ENCODE data around the gene CDIPT.
"Not testable (repeated sequence)": the region's sequence is repeated elsewhere in the genome, so short reads cannot be mapped to it uniquely, and the experiment has no call there.

Gene CDIPT

DNA sequence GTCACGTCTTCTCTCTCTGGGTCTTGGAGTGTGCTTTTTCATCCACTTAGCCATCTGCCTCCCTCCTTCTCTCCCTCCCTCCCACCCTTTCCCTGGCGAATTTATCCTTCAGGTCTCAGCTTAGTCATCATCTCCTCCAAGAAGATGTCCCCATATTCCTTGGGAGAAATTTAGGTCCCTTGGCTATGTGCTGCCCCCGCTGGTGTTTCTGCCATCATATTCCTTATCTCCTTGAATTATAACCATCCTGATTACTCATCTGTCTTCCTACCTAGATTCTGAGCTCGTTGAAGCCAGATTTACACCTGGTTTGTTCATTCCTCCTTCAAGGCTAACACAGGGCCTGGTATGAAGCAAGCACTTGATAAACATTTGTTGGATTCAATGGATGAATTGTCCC lies 31.3 kb upstream of the CDIPT start:
- no peak for DNase-seq

DNA sequence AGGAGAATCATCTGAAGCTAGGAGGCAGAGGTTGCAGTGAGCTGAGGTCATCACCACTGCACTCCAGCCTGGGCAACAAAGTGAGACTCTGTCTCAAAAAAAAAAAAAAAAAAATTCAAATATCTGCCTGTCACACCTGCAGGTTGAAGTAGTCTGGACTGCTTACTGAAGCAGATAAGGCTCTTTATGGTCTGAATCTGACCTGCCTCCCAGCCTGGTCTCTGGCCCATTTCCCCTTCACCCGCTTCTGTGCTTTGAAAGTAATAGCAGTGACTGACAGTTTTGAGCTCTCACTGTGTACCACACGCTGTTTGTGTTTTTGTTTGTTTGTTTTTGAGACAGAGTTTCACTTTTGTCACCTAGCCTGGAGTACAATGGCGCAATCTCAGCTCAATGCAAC lies 30.5 kb upstream of the CDIPT start:
- no peak for DNase-seq

DNA sequence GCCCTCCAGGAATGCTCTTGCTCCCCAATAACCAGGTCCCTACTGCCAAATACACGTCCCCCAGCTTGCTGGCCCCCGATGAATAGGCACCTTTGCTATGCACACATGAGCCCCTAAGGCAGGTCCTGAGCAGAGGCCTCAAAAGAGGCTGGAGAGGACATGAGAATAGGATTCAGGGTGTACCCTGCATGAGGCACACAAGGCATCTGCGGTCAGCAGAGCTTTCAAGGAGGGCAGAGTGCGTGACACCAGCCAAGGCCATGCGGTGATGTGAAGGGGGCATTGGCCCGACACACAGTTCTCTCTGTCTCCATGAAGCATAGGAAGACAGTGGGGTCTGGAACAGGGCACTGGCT lies 29.4 kb upstream of the CDIPT start:
- DNase-seq, result no peak

DNA sequence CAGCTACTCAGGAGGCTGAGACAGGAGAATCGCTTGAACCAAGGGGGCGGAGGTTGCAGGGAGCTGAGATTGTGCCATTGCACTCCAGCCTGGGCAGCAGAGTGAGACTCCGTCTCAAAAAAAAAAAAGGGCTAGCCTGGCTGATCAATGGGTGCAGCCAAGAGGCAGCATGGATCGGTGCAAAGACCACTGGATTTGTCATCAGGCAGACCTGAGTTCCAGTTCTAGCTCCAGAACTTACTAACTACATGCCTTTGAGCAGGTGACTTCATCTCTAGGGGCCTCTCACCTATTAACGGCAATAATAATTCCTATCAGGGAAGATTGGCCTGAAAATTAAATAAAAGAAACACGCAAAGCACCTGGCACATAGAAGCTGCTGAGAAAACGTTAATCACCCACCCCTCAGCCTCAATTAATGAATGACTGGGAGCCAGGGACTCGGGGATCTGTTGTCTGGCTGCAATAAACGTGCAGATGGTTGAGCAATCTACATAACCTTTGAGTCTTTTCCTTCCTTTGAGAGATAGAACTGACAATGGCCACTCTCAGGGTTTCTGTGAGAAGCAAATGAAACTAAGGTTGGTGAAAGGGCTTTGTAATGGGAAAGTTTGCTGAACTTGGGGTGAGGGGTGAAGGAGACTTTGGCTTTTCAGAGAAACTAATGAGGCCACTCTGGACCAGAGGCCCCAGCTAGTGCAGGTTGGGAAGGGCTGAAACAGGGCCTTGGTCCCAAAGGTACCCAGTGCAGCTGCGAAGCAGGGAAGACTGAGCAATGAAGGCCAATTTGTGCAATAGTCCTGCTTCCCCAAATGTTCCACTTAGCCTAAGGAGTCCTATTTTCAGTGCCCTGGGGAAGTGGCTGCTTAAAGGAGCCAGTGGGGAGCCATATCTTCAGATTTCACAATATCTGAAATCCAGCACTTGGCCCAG lies 28.8 kb upstream of the CDIPT start:
- peak; percentile 70 for DNase-seq

DNA sequence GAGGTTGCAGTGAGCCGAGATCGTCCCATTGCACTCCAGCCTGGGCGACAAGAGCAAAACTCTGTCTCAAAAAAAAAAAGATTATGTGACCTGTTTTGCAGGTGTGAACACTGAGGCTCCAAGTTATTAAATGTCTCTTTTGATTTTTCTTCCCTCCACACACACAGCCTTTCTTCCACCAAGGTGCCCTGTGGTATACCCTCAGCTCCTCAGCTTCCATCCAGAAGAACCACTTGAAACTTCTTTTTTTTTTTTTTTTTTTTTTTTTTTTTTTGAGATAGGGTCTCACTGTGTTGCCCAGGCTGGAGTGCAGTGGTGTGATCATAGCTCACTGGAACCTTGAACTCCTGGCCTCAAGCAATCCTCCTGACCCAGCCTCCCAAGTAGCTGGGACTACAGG lies 26.3 kb upstream of the CDIPT start:
- DNase-seq, result not testable (repeated sequence)

DNA sequence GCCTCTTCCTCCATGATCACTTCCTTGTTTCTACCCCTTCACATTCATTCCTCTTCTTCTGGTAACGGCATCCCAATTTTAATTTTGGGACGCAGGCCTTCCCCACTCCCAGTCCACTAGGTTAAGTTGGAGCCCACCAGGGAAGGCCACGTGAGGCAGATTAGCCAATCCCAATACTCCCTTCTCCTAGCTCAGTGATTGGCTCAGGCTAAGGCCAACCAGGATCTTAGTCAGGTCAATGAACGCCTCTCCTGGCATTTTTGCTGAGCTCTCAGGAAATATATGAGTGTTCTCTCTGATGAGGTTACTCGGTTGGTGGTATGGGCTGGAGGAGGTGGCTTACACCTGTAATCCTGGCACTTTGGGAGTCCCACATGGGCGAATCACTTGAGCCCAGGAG lies 21.0 kb upstream of the CDIPT start:
- DNase-seq, result no peak

DNA sequence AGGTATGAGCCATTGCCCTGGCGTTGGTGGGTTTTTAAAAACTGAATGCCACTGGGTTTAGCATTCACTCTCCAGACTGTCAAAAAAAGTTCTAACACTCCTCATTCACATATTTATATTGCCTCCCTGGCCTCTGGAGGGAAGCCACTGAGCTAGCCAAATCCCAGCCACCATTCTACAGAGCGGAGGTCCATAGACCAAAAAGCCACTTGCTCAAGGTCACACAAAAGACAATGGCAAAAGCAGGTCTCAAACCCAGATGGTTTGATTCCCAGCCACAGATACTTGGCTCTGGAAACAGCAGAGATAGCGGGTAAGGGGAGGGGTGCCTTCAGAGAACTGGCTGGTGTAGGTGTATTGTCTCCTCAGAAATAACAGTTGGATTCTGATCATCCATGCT lies 18.0 kb upstream of the CDIPT start:
- DNase-seq, result no peak

DNA sequence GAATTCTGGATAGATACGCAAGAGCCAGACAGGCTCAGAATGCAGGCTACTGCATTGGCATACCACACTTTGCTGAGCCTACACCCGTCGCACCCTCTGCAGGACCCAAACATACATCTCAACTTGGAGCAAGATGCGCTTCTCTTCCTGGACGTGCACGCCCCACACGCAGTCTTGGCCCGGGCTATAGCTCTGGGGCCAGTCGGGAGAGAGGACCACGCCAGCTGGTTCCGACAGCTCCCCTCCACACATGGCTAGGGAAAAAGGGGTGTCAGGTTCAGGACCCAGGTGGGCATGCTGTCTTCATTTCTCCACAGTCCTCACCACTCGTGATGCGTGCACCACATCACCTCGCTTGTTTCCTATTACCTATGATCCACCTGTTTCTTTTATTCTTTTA lies 15.1 kb upstream of the CDIPT start:
- no peak for DNase-seq

DNA sequence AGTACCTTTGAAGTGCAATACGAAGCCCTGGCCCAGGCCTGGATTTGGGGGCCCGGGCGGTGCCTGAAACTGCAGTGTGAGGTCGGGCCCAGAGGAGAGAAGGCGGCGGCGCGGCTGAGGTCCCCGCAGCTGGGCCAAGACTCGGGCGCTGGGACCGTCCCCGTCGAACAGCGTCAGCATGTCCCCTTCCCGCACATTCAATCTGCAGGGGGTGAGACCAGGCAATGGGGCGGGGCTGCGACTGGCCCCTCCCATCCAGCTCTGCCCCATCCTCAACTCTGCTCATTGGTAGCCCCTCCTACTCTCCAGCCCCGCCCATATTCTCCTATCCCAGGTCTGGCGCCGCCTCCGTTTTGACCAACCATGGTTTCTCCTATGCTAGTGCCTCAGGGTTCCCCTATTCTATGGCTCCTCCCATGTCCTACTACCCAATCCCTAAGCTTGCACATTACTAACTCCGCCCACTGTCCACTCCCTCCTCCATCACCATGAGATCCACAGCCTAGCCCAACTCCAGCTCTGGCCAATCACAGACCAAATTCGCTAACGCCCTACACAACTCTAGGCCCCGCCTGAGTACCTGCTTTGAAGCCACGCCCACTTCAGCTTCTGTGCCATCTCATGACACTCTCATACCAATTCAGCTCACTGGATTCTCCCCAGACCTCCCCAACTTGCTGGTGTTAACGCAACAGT lies 14.4 kb upstream of the CDIPT start:
- peak; percentile 79 for DNase-seq

DNA sequence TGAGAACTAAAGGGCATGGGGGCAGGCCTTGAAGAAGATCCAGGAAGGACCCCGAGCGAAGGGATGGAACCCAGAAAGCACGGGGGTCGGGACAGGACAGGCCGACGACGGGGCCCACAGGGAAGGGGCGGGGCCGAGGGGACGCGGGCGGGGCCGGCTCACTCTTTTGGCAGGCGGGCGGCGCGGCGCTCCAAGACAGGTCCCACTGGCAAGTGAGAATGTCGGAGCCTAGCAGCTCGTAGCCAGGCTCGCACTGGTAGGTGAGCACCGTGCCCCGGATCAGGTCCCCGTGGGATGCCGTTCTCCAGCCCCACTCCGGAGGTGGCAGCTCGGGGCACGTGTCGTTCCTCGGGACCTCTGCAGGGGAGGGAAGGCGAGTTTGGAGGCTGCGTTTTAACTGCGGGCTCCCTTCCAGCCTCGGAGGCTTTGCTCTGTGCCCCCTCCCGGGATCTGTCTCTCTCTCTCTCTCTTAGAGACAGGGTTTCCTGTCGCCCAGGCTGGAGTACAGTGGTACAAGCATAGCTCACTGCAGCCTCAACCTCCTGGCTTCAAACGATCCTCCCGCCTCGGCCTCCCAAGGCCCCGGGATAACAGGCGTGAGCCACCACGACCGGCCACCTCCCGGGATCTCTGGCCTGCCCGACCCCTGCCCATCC lies 13.7 kb upstream of the CDIPT start:
- DNase-seq, result no peak

DNA sequence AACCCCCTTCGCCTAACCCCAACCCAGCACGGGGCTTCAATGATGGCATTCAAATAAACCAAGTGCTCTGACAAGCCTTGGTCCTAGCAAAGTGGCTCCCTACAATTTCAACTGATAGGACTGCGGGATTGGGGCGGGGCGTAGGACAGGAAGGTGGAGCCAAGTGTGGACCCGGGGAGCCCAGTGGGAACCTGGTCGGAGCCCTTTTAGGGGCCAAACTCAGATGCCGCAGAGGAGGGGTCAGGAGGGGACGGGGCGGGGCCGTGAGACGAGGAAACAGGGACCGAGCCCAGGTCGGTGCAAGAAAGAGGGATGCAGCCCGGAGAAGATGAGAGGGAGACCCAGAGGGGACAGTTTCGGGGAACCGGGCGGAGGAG lies 13.2 kb upstream of the CDIPT start:
- DNase-seq, result no peak

DNA sequence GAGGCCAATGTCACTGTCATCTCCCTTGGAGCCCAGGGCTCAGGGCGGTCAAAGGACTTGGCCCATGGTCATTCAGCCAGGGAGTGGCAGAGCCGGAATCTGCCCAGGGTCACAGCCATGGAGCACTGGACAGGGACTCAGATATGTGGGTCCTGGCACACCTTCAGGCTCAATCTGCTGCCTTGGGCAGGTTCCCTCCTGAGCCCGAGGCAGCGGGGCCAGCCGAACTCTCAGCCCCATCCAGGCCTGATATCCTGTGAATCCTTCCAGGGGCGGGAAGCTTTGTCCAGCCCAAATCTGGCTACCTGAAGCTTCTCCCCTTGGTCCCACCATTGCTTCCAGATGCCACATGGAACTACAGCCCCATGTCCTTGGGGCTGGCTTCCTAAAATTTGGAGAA lies 12.2 kb upstream of the CDIPT start:
- no peak for DNase-seq

DNA sequence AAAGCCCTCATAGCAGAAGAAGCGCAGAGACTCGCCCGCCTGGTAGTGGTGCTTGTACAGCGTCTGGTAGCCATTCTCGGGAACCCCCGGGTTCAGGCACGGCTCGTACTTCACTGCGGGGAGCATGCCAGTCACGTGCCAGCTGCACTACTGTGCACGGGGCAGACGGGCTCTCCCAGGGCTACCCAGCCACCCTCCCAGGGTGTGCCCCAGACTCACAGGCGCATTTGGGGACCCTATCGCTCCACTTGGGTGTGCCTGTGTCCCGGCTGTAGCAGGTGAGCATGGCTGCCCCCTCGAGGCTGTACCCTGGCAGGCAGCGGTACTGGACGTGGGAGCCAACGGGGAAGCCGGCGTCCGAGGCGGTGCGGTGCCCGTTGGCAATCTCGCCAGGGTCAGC lies 10.3 kb upstream of the CDIPT start:
- DNase-seq, result no peak

DNA sequence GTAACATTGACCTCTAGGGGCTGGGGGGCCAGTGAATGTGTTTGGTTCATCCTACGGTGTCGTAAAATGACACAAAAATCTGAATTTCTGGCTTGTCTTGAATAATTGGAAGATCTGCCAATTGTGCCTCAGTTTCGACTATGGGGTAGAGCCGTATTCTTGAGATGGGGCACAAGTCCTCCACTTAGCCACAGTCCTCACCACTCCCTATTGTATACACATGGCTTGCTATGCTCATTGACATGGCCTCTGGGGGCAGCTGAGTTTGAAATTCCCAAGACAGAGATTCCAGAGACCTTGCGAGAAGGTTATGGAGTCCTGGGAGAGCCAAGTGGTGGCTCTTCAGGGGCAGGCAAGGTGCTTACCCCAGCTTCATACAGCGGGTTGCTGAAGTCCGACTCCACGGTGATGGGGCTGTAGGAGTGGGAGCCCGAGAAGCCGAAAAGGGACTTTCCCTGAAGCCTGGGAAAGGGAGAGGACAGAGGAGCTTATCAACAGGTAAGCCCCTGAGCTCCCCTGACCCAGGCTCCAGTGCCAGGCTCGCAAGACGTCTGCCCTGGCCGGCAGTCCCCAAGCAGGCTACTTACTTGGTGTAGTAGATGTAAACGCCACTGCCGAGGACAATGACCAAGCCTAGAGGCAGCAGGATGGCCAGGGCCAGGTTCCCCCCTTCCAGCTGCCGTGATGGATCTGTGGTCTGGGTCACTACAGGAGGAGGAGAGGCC lies 9.0 kb upstream of the CDIPT start:
- DNase-seq, result no peak

DNA sequence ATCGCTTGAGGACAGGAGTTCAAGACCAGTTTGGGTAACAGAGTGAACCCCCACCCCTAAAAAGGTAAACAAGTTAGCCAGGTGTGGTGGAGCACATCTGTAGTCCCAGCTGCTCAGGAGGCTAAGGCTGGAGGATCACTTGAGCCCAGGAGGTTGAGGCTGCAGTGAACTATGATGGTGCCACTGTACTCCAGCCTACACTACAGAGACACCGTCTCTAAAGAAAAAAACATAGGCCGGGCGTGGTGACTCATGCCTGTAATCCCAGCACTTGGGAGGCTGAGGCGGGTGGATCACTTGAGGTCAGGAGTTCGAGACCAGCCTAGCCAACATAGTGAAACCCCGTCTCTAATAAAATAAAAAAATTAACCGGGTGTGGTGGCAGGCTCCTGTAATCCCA lies 6.0 kb upstream of the CDIPT start:
- DNase-seq, result not testable (repeated sequence)

DNA sequence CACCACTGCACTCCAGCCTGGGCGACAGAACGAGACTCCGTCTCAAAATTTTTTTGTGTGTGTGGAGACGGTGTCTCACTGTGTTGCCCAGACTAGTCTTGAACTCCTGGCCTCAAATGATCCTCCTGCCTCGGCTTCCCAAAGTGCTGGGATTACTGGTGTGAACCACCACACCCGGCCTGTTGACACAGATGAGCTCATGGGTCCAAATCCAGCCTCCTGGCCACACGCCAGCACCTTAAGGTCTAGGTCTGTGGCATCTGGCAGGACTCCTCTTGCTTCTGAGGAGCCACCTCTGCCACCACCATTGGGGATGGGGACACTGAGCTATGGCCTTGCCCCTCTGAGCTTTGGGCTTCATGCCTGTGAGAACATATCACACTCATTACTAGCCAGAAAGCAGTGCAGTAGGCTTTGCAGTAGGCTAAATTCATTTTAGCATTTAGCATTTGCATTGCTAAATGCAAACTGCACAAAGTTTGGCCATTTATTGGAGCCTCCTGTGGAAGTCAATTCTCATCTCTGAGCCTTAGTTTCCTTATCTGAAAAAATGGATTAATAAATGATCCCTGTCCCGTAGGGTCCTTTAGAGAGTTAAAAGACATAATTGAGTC lies 5.5 kb upstream of the CDIPT start:
- DNase-seq, result no peak

DNA sequence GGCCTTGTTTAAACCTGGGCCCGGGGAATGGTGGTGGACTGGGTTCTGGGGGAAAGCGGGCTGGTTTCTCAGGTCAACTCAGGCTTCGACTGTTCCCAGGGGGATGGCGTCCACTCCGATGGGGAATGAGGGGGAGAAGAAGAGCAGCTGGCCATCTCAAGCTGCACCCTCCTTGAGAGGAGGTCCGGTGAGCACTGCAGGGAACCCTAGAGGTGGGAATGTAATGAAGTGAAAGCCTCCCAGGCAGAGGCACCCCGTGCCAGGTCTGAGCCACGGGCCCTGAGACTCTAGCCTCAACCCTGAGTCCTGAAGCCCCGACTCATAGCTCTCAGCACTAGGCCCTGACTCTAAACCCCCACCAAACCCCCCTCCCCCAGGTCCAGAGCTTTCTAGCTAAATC lies 1.2 kb upstream of the CDIPT start:
- DNase-seq, result no peak

DNA sequence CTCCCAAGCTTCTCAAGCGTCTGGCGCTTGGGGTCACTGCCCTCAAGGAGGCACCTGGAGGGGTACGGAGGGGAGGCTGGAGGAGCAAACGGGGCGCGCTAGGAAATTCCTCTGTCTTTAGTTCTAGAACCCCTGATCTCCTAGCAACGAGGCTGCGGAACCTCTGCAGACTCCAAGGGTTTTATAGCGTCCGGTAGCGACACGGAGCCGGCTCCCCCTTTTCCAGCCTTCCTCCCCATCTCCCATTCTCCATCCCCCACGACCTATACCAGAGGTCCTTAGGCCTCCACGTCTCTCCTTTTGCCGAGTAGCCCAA lies 601 bp upstream of the CDIPT start:
- DNase-seq, result no peak

DNA sequence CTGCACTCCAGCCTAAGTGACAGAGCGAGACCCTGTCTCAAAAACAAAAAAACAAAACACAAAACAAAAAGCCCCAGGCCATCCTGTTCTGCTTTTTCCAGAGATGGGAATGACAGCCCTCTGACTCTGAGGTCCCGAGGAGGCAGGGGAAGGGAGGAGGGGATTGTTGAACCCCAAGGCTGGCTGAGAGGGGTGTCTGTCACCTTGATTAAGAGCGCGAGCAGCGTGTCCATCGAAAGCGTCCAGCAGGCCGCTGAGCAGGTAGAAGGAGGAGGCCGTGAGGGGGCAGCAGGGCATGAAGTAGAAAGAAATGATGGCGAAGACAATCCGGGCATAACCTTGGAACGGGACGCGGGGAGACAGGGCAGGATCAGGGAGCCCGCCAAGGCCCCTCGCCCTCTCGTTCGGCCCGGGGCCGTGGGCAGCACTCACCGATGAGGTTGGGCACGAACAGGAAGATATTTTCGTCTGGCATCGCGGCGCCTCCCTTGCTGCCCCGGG lies 593 bp downstream of the CDIPT start:
- peak; percentile 19 for DNase-seq

DNA sequence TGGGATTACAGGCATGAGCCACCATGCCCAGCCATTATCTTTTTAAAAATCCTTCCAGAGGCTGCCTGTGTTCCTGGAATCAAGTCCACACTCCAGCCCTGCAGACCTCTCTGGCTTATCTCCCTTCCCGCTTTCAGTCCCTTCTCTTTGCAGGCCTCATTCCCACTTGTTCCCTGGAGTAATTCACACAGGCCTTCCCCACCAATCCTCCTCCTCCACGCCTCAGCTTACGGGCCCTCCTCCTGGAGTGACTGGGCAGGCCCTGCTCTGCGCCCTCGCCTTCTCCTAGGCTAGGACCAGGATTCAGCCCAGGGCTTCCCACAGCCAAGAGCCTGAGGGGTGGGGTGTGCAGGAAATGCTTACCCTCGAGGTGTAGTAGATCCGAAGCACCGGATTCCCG lies 2.8 kb downstream of the CDIPT start:
- DNase-seq, result no peak

DNA sequence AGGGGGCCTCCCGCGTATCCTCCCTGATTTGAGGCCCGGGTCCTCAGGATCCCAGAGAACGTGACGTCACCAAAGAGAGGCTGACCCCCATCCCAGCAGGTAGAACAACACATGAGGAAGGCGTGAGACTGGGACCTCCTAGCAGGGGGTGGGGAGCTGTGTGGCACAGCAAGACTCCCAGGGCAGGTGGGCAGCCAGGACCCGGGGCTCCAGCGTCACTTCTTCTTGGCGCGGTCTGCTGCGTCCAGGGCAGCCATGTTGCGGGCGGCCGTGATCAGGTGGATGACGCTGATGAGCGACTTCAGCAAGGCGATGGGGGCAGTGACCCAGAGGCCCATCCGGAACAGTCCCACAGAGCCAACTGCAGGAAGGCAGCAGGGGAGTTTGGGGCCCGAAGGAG lies 4.1 kb downstream of the CDIPT start:
- no peak for DNase-seq

DNA sequence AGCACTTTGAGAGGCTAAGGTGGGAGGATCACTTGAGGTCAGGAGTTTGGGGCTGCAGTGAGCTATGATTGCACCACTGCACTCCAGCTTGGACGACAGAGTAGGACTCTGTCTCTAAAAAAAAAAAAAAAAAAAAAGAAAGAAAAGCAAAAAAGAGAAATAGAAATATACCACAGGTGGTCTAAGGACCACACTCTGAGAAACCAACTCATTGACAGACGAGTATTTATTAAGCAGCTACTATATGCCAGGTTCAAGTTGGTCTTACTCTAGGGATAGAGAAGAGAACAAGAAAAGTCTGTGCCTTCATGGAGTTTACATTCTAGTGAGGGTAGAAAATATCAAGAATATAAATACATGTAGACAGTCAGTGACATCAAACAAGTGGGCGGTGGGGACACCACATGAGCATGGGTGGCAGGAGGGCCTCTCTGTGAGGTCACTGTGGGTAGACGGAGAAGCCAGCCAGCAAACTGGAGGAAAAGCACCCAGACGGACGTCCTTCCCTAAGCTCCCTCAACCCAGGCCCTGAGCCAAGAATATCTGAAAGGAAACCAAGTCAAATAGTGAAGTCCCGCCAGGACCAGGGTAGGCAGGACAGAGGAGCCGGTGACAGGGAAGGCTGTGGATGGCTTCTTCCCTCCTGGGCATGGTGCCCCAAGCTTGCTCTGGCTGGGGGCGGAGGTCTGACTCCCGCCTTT lies 4.7 kb downstream of the CDIPT start:
- peak; percentile 63 for DNase-seq
